K562 (cell line): ENCODE measurements around the gene NR1D2. TPM values are rescaled to one million over a fixed set of nuclear protein-coding genes. Genes with fewer than 3 reads are reported as not detected.
A peak's percentile ranks its signal among the peaks of the same experiment; 100 is the strongest.

Source experiments
- BHLHE40 ChIP-seq: IDR thresholded peaks from 2 replicates; pipeline ENCODE4 v1.6.1; 2011; ENCODE audit warnings: low read length, improper control_type of control experiment
- CBFA2T3 ChIP-seq: fragments of 450-650 bp; IDR thresholded peaks from 2 replicates; pipeline ENCODE4 v1.6.1; 2017
- CBX2 ChIP-seq: fragments of 200-600 bp; sonication (generic); IDR thresholded peaks from one replicate; pipeline ENCODE4 v1.6.1; 2012; ENCODE audit warnings: mild to moderate bottlenecking, low read length, inconsistent platforms; ENCODE audit not compliant: insufficient read depth, poor library complexity, severe bottlenecking
- IRF9 ChIP-seq: fragments of 450-650 bp; IDR thresholded peaks from 2 replicates; pipeline ENCODE4 v1.6.1; 2016; ENCODE audit warnings: missing biosample characterization, missing genetic modification characterization
- MEF2A ChIP-seq: IDR thresholded peaks from 2 replicates; pipeline ENCODE4 v1.6.1; 2011; ENCODE audit warnings: low read depth, mild to moderate bottlenecking, low read length, moderate library complexity; ENCODE audit not compliant: control insufficient read depth
- SRF ChIP-seq, 2 experiments: fragments of 250-450, 450-650 bp in 1 of 2; sonication (Bioruptor Pico) in 1 of 2; sonication (generic) in 1 of 2; formaldehyde crosslinking; IDR thresholded peaks; 2 replicates each; pipeline versions ENCODE4 v1.5.0 to v1.5.1; 2020 to 2022; ENCODE audit warnings: mild to moderate bottlenecking in 1 of 2, missing genetic modification reagents in 1 of 2
- STAT6 ChIP-seq: sonication (generic); formaldehyde crosslinking; IDR thresholded peaks from 2 replicates; pipeline ENCODE4 v1.8.1; 2023; ENCODE audit warnings: mild to moderate bottlenecking, missing genetic modification reagents
- THAP7 ChIP-seq: fragments of 250-450 bp; sonication (Bioruptor Pico); IDR thresholded peaks from 2 replicates; pipeline ENCODE4 v1.5.0; 2021
- USF1 ChIP-seq: sonication (generic); formaldehyde crosslinking; IDR thresholded peaks from 2 replicates; pipeline ENCODE4 v1.9.0; 2022; ENCODE audit warnings: mild to moderate bottlenecking, missing genetic modification reagents
- ZBTB40 ChIP-seq, 2 experiments: fragments of 450-650 bp in 1 of 2; sonication (generic) in 1 of 2; formaldehyde crosslinking in 1 of 2; IDR thresholded peaks; 2 replicates each; pipeline versions ENCODE4 v1.7.1 to v1.9.0; 2016 to 2022; ENCODE audit warnings: inconsistent platforms in 1 of 2, mild to moderate bottlenecking in 1 of 2, missing genetic modification reagents in 1 of 2
- ZNF764 ChIP-seq: fragments of 250-450 bp; sonication (Bioruptor Pico); IDR thresholded peaks from 2 replicates; pipeline ENCODE4 v1.4.0; 2020; ENCODE audit warnings: low read depth, mild to moderate bottlenecking, moderate library complexity
- ZNF778 ChIP-seq: fragments of 450-650 bp; formaldehyde crosslinking; IDR thresholded peaks from 2 replicates; pipeline ENCODE4 v1.4.0; 2020; ENCODE audit warnings: mild to moderate bottlenecking, moderate library complexity
- polyA plus RNA-seq, 8 experiments: library from polyadenylated mRNA; depleted of rRNA in 4 of 8; stranded (reverse) in 5 of 8; unstranded in 3 of 8; fragments of >200 nt; fragmentation: Nextera tagmentation in 2 of 8; fragmentation: Illumina TruSeq in 1 of 8; extraction: Ambion mirVana in 2 of 8; extraction: Trizol in 1 of 8; gene quantifications; 2 replicates each; pipeline versions ENCODE4 v1.2.1 to v1.2.3, GENCODE V29; 2011 to 2014; ENCODE audit warnings: inconsistent platforms in 1 of 8, missing spikeins in 1 of 8
- total RNA-seq, 7 experiments: library from RNA; depleted of rRNA in 6 of 7; stranded (reverse); fragments of >200 nt in 6 of 7; fragmentation: Illumina TruSeq in 2 of 7; extraction: Trizol in 2 of 7; gene quantifications; 2 replicates each; pipeline versions ENCODE4 v1.2.1 to v1.2.3, GENCODE V29; 2011 to 2021; ENCODE audit warnings: low replicate concordance in 1 of 7

The NR1D2 gene
- total and polyA plus RNA-seq, 9 of the 15 experiments (the other 6 are each of a cell fraction or from before 2014, with no cell fraction given): 1.2 to 5.5 (median 2.9) TPM

- no peak for TF ChIP-seq MEF2A
- TF ChIP-seq SRF (CRISPR knock-in tag; IDR thresholded peaks at IDR 0.05): no peak
- no peak for TF ChIP-seq IRF9 (tag)
- no peak for TF ChIP-seq ZNF764 (CRISPR knock-in tag)
- no peak for TF ChIP-seq CBFA2T3
- peak; percentile 76 for TF ChIP-seq USF1 (CRISPR knock-in tag)
- TF ChIP-seq STAT6: no peak
- TF ChIP-seq CBX2: no peak
- no peak for TF ChIP-seq THAP7
- no peak for TF ChIP-seq BHLHE40
- no peak for TF ChIP-seq ZNF778 (CRISPR knock-in tag)
- peak; percentile 63 for TF ChIP-seq ZBTB40 (IDR thresholded peaks at IDR 0.05)
- no peak for TF ChIP-seq ZBTB40 (CRISPR knock-in tag; IDR thresholded peaks at IDR 0.05)
Measured at GRCh38 chr3:23944861-23945662, at the start of gene NR1D2 (continued).
